HFFc6 (cell line): Measurements from ENCODE around the gene ZNF57. TPM values are rescaled to one million over a fixed set of nuclear protein-coding genes. Genes with fewer than 3 reads are reported as not detected.

ENCODE experiments used
- DNase-seq: peaks from one replicate; pipeline ENCODE4 v3.0.0-alpha.2; 2018
- H3K27ac Mint-ChIP-seq: 2 replicates; pipeline ENCODE4 v1.8.0; 2020; ENCODE audit warnings: mild to moderate bottlenecking, mixed read lengths
- H3K27me3 Mint-ChIP-seq: 2 replicates; pipeline ENCODE4 v1.8.0; 2021; ENCODE audit warnings: mild to moderate bottlenecking, moderate library complexity, mixed read lengths; ENCODE audit not compliant: insufficient read depth
- H3K36me3 Mint-ChIP-seq: 2 replicates; pipeline ENCODE4 v1.8.0; 2021; ENCODE audit warnings: low read depth, mixed read lengths
- H3K4me1 Mint-ChIP-seq: 2 replicates; pipeline ENCODE4 v1.8.0; 2020; ENCODE audit warnings: low read depth, mixed read lengths
- H3K4me3 Mint-ChIP-seq: 2 replicates; pipeline ENCODE4 v1.8.0; 2020; ENCODE audit warnings: mild to moderate bottlenecking, moderate library complexity, mixed read lengths
- H3K9me3 Mint-ChIP-seq: 2 replicates; pipeline ENCODE4 v1.8.0; 2020; ENCODE audit warnings: mild to moderate bottlenecking, mixed read lengths
- CTCF ChIP-seq: fragments of 200-600 bp; sonication (generic); IDR thresholded peaks from 2 replicates; pipeline ENCODE4 v1.5.0; 2021; ENCODE audit warnings: antibody characterized with exemption, mild to moderate bottlenecking
- total RNA-seq, 6 experiments: library from RNA; stranded (reverse); fragmentation: NEBNext Ultra II Directional; extraction: Animal tissue kit (Norgen Biotek cat#: 25700); gene quantifications; 2 replicates in 1 of 6; 3 replicates in 5 of 6; pipeline ENCODE4 v1.2.3, GENCODE V29; 2021

ZNF57 gene
- total RNA-seq, 6 experiments from 2014 or later, result 1.7 to 2.4 (median 1.8) TPM

- Mint-ChIP-seq H3K4me1 (no peaks in the 10 kb centered on the region), H3K36me3 (peaks cover 34% of the 10 kb centered on the region), H3K27me3 (no peaks in the 10 kb centered on the region; the same call in 1 of the 2 replicates), H3K4me3 (no peak overlapping the region), H3K27ac (no peak overlapping the region), H3K9me3 (peaks cover 63% of the 10 kb centered on the region)
- DNase-seq, result no peak
- no peak for TF ChIP-seq CTCF
These were observed 41.9 kb upstream of the ZNF57 start for GRCh38 chr19:2858864-2859263.

GRCh38 chr19:2863816-2864215 lies 36.9 kb upstream of the ZNF57 start:
- Mint-ChIP-seq H3K4me1 (no peaks in the 10 kb centered on the region), H3K36me3 (no peaks in the 10 kb centered on the region; the same call in 1 of the 2 replicates), H3K4me3 (no peak overlapping the region), H3K9me3 (peaks cover 30% of the 10 kb centered on the region; the same call in 1 of the 2 replicates), H3K27ac (no peak overlapping the region), H3K27me3 (no peaks in the 10 kb centered on the region; the same call in 1 of the 2 replicates)
- no peak for DNase-seq
- no peak for TF ChIP-seq CTCF

- Mint-ChIP-seq H3K36me3 (no peaks in the 10 kb centered on the region; the same call in 1 of the 2 replicates), H3K27ac (no peak overlapping the region), H3K4me3 (no peak overlapping the region), H3K27me3 (no peaks in the 10 kb centered on the region; the same call in 1 of the 2 replicates), H3K9me3 (peaks cover 19% of the 10 kb centered on the region; the same call in 1 of the 2 replicates), H3K4me1 (peaks cover 6% of the 10 kb centered on the region; the same call in 1 of the 2 replicates)
- TF ChIP-seq CTCF, result no peak
- no peak for DNase-seq
These were observed 35.2 kb upstream of the ZNF57 start for GRCh38 chr19:2865334-2866100.

DNA sequence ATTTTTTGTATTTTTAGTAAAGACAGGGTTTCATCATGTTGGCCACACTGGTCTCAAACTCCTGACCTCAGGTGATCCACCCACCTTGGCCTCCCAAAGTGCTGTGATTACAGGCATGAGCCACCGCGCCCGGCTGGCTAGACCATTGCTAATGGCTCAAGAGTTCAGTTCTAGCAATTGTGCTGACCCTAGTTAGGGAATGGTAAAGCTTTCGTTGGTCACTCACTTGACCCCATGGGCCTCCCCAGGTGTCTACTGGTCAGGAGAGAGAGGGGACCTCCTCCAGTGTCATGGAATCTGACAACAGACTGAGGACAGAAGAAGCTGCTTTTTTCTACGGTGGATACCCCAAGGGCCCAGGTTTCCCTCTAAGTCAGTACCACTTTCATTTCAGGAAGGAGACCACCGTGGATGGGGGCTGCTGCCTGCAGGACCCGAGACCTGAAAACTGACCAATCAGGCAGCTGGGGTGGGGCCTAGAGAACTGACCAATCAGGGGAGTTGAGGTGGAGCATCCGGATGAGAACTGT lies 34.2 kb upstream of the ZNF57 start:
- H3K4me3 Mint-ChIP-seq, result no peak overlapping the region
- H3K27ac Mint-ChIP-seq, result 0 out of 2 replicates have a peak overlapping the region, but pooled peaks have one; percentile 42
- no peaks in the 10 kb centered on the region; the same call in 1 of the 2 replicates for H3K27me3 Mint-ChIP-seq
- DNase-seq, result no peak
- peaks cover 6% of the 10 kb centered on the region; the same call in 1 of the 2 replicates for H3K4me1 Mint-ChIP-seq
- peaks cover 19% of the 10 kb centered on the region; the same call in 1 of the 2 replicates for H3K9me3 Mint-ChIP-seq
- no peaks in the 10 kb centered on the region; the same call in 1 of the 2 replicates for H3K36me3 Mint-ChIP-seq
- TF ChIP-seq CTCF, result no peak

- no peak for DNase-seq
- H3K36me3 Mint-ChIP-seq, result no peaks in the 10 kb centered on the region; the same call in 1 of the 2 replicates
- H3K9me3 Mint-ChIP-seq, result peaks cover 15% of the 10 kb centered on the region; the same call in 1 of the 2 replicates
- TF ChIP-seq CTCF, result no peak
- H3K27me3 Mint-ChIP-seq, result no peaks in the 10 kb centered on the region; the same call in 1 of the 2 replicates
- H3K27ac Mint-ChIP-seq, result 0 out of 2 replicates have a peak within 1 kb of the TSS, but pooled peaks have one; percentile 42
- peaks cover 6% of the 10 kb centered on the region; the same call in 1 of the 2 replicates for H3K4me1 Mint-ChIP-seq
- H3K4me3 Mint-ChIP-seq, result no peak within 1 kb of the TSS
These were observed 33.4 kb upstream of the ZNF57 start, which contains the start of gene ZNF556 for GRCh38 chr19:2867025-2867991. Gene ZNF556, plus strand, starts transcription at chr19:2867335. Its CDS starts 87 bp downstream, at chr19:2867422.
